Effector CD4-positive, alpha-beta T cell (primary cell): Measurements from ENCODE around the gene DCAF11.

Experiments used
- DNase-seq: peaks from one replicate; pipeline ENCODE4 v3.0.0-alpha.2; 2020

Gene DCAF11

GRCh38 chr14:24141097-24141880 lies 26.7 kb downstream of the DCAF11 start, which contains the start of gene EMC9:
Gene EMC9 (minus strand): TSS chr14:24141591. CDS start chr14:24141304, 287 bp downstream.
- peak; percentile 99 for DNase-seq

- DNase-seq = no peak
Measured at GRCh38 chr14:24143511-24143910, 28.9 kb downstream of the DCAF11 start.

DNA sequence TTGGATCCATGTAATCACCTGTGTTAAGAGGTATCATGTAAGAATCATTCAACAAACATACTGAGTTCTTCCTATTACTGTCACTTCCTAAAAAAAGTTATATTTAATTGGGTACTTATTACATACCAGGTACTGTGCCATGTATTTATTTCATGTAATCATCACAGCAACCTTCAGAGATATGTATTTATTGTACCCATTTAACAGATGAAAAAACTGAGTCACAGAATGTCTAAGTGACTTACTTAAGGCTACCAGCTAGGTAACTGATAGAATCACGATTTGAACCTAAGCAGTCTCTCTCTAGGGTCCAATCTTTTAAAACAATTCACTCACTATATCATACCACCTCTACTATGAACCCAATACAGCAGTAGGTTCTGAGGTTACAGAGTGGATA lies 29.9 kb downstream of the DCAF11 start:
- DNase-seq = no peak

- DNase-seq = no peak
Measured at GRCh38 chr14:24145219-24145618, 30.6 kb downstream of the DCAF11 start.

DNA sequence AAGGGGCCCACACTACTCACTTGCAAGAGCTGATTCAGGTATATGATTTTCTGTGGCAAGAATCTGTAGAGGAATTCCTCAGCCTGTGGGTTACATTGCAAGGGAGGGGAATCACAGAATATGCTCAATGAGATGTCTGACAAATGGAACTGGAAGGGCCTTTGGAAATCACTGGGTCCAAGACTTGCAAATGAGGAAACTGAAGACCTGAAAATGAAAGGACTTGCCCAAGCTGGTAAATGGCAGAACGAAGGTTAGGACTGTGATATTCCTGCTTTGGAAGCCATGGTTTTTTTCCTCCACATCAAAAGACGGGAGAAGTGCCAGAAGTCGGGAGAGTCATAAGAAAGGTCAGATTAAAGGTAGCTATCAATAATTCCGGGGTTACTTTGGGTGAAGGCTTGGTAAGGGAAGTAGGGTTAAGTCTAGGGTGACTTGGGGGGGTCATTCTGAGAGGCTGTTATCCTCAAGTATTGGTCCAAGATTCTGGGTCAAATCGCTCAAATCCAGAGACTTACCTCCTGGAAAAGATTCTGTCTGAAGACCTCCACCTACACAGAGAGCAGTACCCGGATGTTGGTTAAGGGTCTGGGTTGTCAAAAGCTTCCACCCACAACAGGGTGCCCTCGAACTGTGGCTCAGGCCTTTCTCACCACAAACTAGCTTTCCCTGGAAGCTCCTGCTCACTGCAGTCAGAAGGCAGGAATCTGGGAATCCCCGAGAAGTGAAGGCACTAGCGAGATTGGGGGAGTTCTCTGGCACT lies 31.3 kb downstream of the DCAF11 start:
- no peak for DNase-seq

GRCh38 chr14:24146453-24146977 lies 31.9 kb downstream of the DCAF11 start, which contains the start of gene PSME2:
Gene PSME2 (minus strand): TSS chr14:24146610. CDS start chr14:24146581, 29 bp downstream.
- peak; percentile 78 for DNase-seq

DNA sequence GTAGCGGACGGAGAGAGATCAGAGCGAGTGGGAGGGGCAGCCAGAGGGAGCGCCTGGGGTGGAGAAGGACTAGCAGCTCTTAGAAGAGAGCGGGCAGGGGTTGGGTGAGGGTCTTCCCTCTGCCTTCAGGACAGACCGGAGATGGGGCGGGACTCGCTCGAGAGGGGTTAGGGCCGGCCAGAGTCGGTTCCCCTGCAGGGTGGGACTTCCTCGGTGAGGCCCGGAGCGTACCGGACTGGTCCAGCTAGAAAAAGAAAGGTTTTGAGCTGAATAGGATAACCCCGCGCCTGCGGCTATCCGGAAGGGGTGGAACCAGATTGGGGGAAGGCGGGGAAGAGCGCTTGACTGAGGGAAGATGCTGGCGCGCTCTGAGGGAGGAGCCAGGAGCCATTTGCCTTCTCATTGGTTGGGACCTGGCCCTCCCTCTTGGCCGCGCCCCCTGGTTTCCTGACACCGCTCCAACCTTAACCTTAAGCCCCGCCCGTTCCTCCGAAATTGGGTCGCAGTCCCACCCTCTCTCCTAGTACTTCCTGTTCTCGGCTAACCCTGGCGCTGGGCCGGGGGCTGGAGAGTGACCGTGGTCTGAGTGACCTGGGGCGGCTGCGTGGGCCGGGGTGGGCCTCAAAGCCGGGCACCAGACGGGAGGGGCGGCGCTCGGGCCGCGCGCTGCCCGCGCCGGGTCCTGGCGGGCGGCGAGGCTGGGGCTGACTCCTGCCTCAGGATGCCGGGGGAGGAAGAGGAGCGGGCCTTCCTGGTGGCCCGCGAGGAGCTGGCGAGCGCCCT lies 32.6 kb downstream of the DCAF11 start, which contains the start of gene RNF31:
RNF31 (plus strand) TSS at position 521 of the 783 bp plus-strand sequence; CDS start at position 722, 201 bp downstream.
- peak; percentile 96 for DNase-seq

GRCh38 chr14:24147761-24148428 lies 33.3 kb downstream of the DCAF11 start:
- DNase-seq = no peak

GRCh38 chr14:24149302-24149969 lies 34.9 kb downstream of the DCAF11 start:
- no peak for DNase-seq

- DNase-seq = no peak
Measured at GRCh38 chr14:24150061-24150460, 35.5 kb downstream of the DCAF11 start.

DNA sequence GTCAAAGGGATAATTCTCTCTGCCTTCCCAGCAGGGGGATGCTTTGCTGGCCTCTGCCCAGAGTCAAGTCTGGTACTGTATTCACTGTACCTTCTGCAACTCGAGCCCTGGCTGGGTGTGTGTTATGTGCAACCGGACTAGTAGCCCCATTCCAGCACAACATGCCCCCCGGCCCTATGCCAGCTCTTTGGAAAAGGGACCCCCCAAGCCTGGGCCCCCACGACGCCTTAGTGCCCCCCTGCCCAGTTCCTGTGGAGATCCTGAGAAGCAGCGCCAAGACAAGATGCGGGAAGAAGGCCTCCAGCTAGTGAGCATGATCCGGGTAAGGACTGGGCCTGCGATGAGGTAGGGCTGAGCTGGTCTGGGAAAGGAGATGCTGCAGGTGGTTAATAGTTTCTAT lies 36.0 kb downstream of the DCAF11 start:
- DNase-seq = no peak

DNA sequence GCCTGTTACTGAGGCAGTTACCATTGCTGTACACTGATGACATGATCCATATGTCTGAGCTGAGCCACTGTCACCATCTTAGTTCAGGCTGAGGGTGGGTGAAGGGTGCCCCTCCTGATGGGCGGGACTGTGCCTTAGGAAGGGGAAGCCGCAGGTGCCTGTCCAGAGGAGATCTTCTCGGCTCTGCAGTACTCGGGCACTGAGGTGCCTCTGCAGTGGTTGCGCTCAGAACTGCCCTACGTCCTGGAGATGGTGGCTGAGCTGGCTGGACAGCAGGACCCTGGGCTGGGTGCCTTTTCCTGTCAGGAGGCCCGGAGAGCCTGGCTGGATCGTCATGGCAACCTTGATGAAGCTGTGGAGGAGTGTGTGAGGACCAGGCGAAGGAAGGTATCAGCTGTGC lies 36.4 kb downstream of the DCAF11 start:
- DNase-seq = no peak

GRCh38 chr14:24151404-24152080 lies 37.0 kb downstream of the DCAF11 start:
- no peak for DNase-seq

- DNase-seq = no peak
Measured at GRCh38 chr14:24155100-24155499, 40.5 kb downstream of the DCAF11 start.

DNA sequence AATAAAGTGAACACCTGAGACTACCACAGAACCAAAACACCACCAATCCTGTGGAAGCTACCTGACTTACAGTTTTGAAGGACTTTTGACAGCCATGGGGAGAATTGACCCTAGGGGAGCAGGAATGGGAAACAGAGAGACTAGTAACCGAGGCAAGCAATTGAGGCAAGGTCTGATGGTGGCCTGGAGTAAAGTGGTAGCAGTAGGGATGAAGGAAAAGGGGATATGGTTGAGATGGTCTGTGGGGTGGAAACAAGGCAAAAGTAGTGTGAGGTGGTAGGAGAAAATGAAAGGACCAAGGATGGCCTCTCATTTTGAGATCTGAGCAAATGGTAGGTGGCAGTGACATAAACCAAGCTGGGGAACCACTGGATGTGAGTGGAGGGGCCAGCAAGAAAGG lies 42.3 kb downstream of the DCAF11 start:
- DNase-seq = no peak

DNA sequence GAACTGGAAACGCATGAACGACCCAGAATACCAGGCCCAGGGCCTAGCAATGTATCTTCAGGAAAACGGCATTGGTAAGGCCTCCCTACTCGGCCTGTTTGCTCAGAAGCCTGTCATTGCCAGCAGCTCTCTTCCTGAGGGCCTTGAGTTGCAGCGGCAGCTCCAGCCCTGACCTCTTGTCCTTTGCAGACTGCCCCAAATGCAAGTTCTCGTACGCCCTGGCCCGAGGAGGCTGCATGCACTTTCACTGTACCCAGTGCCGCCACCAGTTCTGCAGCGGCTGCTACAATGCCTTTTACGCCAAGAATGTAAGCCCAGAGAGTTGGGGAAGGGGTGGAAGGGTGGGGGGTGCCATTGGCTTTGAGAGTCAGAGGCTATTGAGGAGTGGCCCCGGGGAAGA lies 42.8 kb downstream of the DCAF11 start:
- DNase-seq = no peak

DNA sequence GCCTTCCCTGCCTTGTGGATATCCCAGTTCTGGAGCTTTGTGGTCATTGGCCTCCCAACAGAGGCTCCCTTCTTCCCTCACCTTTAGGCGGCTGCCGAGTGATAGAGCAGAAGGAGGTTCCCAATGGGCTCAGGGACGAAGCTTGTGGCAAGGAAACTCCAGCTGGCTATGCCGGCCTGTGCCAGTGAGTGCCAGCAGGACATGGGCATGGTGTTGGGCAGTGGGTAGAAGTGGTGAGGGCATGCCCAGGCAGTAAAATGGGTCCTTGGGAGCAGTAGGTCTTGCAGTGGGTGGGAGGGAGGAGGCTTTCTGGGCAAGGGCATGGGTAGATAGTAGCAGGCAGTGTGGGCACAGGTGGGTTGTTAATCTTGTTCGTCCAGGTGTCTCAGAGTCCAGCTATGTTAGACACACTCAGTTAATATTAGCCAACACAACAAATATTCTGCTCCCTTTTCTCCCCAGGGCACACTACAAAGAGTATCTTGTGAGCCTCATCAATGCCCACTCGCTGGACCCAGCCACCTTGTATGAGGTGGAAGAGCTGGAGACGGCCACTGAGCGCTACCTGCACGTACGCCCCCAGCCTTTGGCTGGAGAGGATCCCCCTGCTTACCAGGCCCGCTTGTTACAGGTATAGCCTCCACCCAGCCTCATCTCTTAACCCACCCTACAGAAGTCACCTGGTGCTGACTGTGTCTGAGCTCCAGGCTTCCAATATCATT lies 45.4 kb downstream of the DCAF11 start:
- DNase-seq = no peak

GRCh38 chr14:24160499-24160849 lies 45.9 kb downstream of the DCAF11 start:
- DNase-seq = no peak

DNA sequence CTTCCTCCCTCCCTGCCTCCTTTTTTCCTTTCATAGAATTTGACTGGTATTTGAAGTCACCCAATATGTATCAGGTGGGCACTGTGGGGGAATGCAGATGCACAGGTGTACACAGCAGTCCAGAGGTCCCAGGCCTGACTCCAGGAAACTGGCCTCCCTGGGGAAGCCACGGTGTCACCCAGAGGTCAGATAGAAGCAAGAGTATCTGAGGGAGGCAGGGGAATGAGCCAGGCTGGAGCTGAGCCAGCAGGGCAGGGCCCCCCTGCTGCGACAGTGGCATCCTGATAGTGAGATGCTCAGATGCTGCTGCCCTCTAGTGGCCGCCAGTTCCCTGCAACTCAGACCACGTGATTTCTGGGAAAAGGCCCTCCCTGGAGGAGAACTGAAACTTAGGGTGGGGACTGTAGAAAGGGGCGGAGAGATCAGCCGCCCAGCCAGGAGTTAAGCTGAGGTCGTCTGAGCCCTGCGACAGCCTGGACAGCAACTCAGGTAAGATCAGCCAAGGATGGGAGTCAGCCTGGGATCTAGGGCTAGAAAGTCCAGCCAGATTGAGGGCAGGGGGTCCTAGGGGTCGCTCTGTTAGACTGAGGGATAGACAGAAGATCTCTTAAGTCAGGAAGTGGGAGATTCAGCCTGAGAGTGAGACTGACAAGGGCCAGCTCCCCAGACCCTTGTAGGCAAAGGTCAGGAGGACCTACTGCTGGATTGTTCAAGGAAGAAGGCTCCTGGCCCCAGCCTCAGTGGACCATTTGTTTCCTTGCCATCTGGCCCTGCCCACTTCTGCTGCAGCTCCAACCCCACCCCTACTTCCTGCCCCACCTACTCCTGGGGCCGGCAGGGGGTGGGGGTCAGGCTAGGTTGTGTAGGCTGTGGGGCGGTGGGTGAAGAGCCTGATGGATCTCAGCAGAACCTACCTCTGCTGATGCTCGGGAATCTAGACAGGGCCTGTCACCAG lies 46.5 kb downstream of the DCAF11 start, which contains the start of gene IRF9:
IRF9 (plus strand) TSS at position 416 of the 955 bp plus-strand sequence. CDS start 880 bp downstream, outside the sequence.
- peak; percentile 97 for DNase-seq
